Neuronal stem cell (in vitro differentiated cells): ENCODE measurements around the gene MACROD1. TPM values are rescaled to one million over a fixed set of nuclear protein-coding genes. Genes with fewer than 3 reads are reported as not detected.

Experiments used
- DNase-seq: peaks from one replicate; pipeline ENCODE4 v3.0.0-alpha.2; 2013; ENCODE audit warnings: low spot score
- H2AFZ ChIP-seq: one replicate; pipeline ENCODE4 v1.6.1; 2013; ENCODE audit warnings: mild to moderate bottlenecking, low read length, inconsistent platforms
- H2AK5ac ChIP-seq: 2 replicates; pipeline ENCODE4 v1.6.1; 2013; ENCODE audit warnings: low read depth, mild to moderate bottlenecking, inconsistent platforms, low read length, moderate library complexity, mixed read lengths
- H2BK120ac ChIP-seq: 2 replicates; pipeline ENCODE4 v1.6.1; 2013; ENCODE audit warnings: low read depth, mild to moderate bottlenecking, inconsistent platforms, low read length, moderate library complexity, mixed read lengths
- H2BK12ac ChIP-seq: one replicate; pipeline ENCODE4 v1.6.1; 2013; ENCODE audit warnings: low read length, inconsistent platforms
- H2BK15ac ChIP-seq: 2 replicates; pipeline ENCODE4 v1.6.1; 2013; ENCODE audit warnings: mild to moderate bottlenecking, low read length, inconsistent platforms, mixed read lengths
- H2BK5ac ChIP-seq: one replicate; pipeline ENCODE4 v1.6.1; 2013; ENCODE audit warnings: inconsistent platforms, mild to moderate bottlenecking, low read length, moderate library complexity
- H3K14ac ChIP-seq: one replicate; pipeline ENCODE4 v1.6.1; 2013; ENCODE audit warnings: low read length, inconsistent platforms
- H3K18ac ChIP-seq: 2 replicates; pipeline ENCODE4 v1.6.1; 2013; ENCODE audit warnings: low read length, inconsistent platforms
- H3K23ac ChIP-seq: 2 replicates; pipeline ENCODE4 v1.6.1; 2013; ENCODE audit warnings: low read depth, mild to moderate bottlenecking, mixed read lengths, low read length, inconsistent platforms; ENCODE audit not compliant: poor library complexity
- H3K27ac ChIP-seq: replicated peaks from 3 replicates; pipeline ENCODE4 v1.5.1; 2013; ENCODE audit warnings: low read length, inconsistent platforms
- H3K27me3 ChIP-seq, 3 experiments: 2 replicates each; pipeline ENCODE4 v1.6.1; 2013; ENCODE audit warnings: low read length in 3 of 3, mild to moderate bottlenecking in 2 of 3, inconsistent platforms in 1 of 3, low read depth in 1 of 3, mixed read lengths in 1 of 3, moderate library complexity in 1 of 3; ENCODE audit not compliant: control insufficient read depth in 3 of 3, insufficient read depth in 3 of 3
- H3K36me3 ChIP-seq, 2 donors: replicated peaks in 1 of 2; 2 replicates each; pipeline ENCODE4 v1.6.1; 2013; ENCODE audit warnings: low read length in 2 of 2; ENCODE audit not compliant: control insufficient read depth in 2 of 2, insufficient read depth in 2 of 2
- H3K4ac ChIP-seq: 2 replicates; pipeline ENCODE4 v1.6.1; 2013; ENCODE audit warnings: inconsistent platforms, mild to moderate bottlenecking, low read length, moderate library complexity
- H3K4me1 ChIP-seq, 2 donors: 1 replicate in 1 of 2; 2 replicates in 1 of 2; pipeline ENCODE4 v1.6.1; 2013; ENCODE audit warnings: low read length in 2 of 2, low read depth in 1 of 2; ENCODE audit not compliant: control insufficient read depth in 2 of 2, insufficient read depth in 1 of 2
- H3K4me2 ChIP-seq: one replicate; pipeline ENCODE4 v1.6.1; 2013; ENCODE audit warnings: mild to moderate bottlenecking, low read length, inconsistent platforms; ENCODE audit not compliant: insufficient read depth, poor library complexity, severe bottlenecking
- H3K4me3 ChIP-seq, 2 donors: 2 replicates each; pipeline ENCODE4 v1.5.1; 2013; ENCODE audit warnings: low read length in 2 of 2, mild to moderate bottlenecking in 2 of 2, inconsistent platforms in 1 of 2, moderate library complexity in 1 of 2
- H3K79me1 ChIP-seq: one replicate; pipeline ENCODE4 v1.6.1; 2013; ENCODE audit warnings: low read depth, mild to moderate bottlenecking, inconsistent platforms, low read length, moderate library complexity
- H3K9ac ChIP-seq: one replicate; pipeline ENCODE4 v1.6.1; 2013; ENCODE audit warnings: mild to moderate bottlenecking, low read depth, low read length, inconsistent platforms; ENCODE audit not compliant: poor library complexity
- H3K9me3 ChIP-seq, 2 donors: replicated peaks in 1 of 2; 2 replicates each; pipeline versions ENCODE3 to v1.6.1; 2013; ENCODE audit warnings: low read length in 2 of 2, mild to moderate bottlenecking in 2 of 2, inconsistent platforms in 1 of 2, low read depth in 1 of 2, mixed read lengths in 1 of 2, moderate library complexity in 1 of 2; ENCODE audit not compliant: control insufficient read depth in 2 of 2, insufficient read depth in 1 of 2
- H4K8ac ChIP-seq: one replicate; pipeline ENCODE4 v1.6.1; 2013; ENCODE audit warnings: low read depth, mild to moderate bottlenecking, inconsistent platforms, low read length, moderate library complexity
- H4K91ac ChIP-seq: one replicate; pipeline ENCODE4 v1.6.1; 2013; ENCODE audit warnings: low read length, low read depth, mild to moderate bottlenecking, inconsistent platforms; ENCODE audit not compliant: poor library complexity
- WGBS, 2 donors: extraction: QIAGEN DNeasy Blood & Tissue Kit; methylation state at CpG; one replicate each; pipeline ENCODE4 v1.1.7; 2013; ENCODE audit warnings: missing lambda C conversion rate in 2 of 2, mixed read lengths in 1 of 2; ENCODE audit not compliant: insufficient read length in 2 of 2, insufficient replicate concordance in 1 of 2; ENCODE audit errors: extremely low coverage in 2 of 2; 5-methylcytosine and 5-hydroxymethylcytosine counted together
- polyA plus RNA-seq, 2 experiments: library from polyadenylated mRNA; stranded (reverse); fragments of 200-250 nt; gene quantifications; one replicate each; pipeline ENCODE4 v1.2.3, GENCODE V29; 2013

The MACROD1 gene
- 20.5 TPM for polyA plus RNA-seq (2013, experiment 1 of 2)
- polyA plus RNA-seq (2013, experiment 2 of 2), result 20.6 TPM

- H3K79me1 ChIP-seq, result peaks cover 2% of the 10 kb centered on the region
- H3K18ac ChIP-seq, result peak within 1 kb of the TSS; percentile 98
- H2AK5ac ChIP-seq, result peak within 1 kb of the TSS; percentile 79
- peak within 1 kb of the TSS; percentile 85 for H3K4me3 ChIP-seq
- H2BK120ac ChIP-seq, result no peak within 1 kb of the TSS
- peak within 1 kb of the TSS; percentile 87 for H3K9ac ChIP-seq
- peak within 1 kb of the TSS; percentile 85 for H3K4me2 ChIP-seq
- peak within 1 kb of the TSS; percentile 69 for H2BK5ac ChIP-seq
- H2BK15ac ChIP-seq, result peak within 1 kb of the TSS; percentile 86
- peak within 1 kb of the TSS; percentile 24 for H3K4ac ChIP-seq
- peak within 1 kb of the TSS; percentile 6 for H2BK12ac ChIP-seq
- no CpG with 5 or more reads among the region's 92 CpGs for WGBS, 2 donors
- no peaks in the 10 kb centered on the region for H3K9me3 ChIP-seq
- H3K36me3 ChIP-seq, result no peaks in the 10 kb centered on the region
- H3K14ac ChIP-seq, result peak within 1 kb of the TSS; percentile 90
- H2AFZ ChIP-seq, result peak within 1 kb of the TSS; percentile 100
- no peak within 1 kb of the TSS for H4K8ac ChIP-seq
- no peaks in the 10 kb centered on the region for H3K27me3 ChIP-seq
- H3K27ac ChIP-seq, result no peak within 1 kb of the TSS
- peak; percentile 68 for DNase-seq
- H4K91ac ChIP-seq, result peak within 1 kb of the TSS; percentile 62
- peak within 1 kb of the TSS; percentile 44 for H3K23ac ChIP-seq
- H3K4me1 ChIP-seq, result peaks cover 8 to 12% of the 10 kb centered on the region in 2 donors
Observed at GRCh38 chr11:64165842-64166635, at the start of gene MACROD1. MACROD1 (minus strand) TSS chr11:64166113; CDS start chr11:64165994, 119 bp downstream.

GRCh38 chr11:64211181-64211872 is 45.4 kb upstream of the MACROD1 start:
- H2AFZ ChIP-seq, result no peak overlapping the region
- H3K4ac ChIP-seq, result no peak overlapping the region
- H3K4me2 ChIP-seq, result no peak overlapping the region
- peaks cover 0 to 1% of the 10 kb centered on the region in 2 donors for H3K9me3 ChIP-seq
- no peak overlapping the region for H2BK12ac ChIP-seq
- no peaks in the 10 kb centered on the region for H3K27me3 ChIP-seq
- H3K9ac ChIP-seq, result no peak overlapping the region
- no peak overlapping the region for H2BK5ac ChIP-seq
- peaks cover 2% of the 10 kb centered on the region for H3K79me1 ChIP-seq
- H2BK15ac ChIP-seq, result no peak overlapping the region
- H3K4me1 ChIP-seq, result peaks cover 0 to 11% of the 10 kb centered on the region in 2 donors
- peaks cover 9 to 16% of the 10 kb centered on the region in 2 donors for H3K36me3 ChIP-seq
- no peak for DNase-seq
- H3K14ac ChIP-seq, result no peak overlapping the region
- no CpG with 5 or more reads among the region's 30 CpGs for WGBS, 2 donors
- no peak overlapping the region for H3K23ac ChIP-seq
- no peak overlapping the region for H3K27ac ChIP-seq
- H2BK120ac ChIP-seq, result no peak overlapping the region
- H4K91ac ChIP-seq, result no peak overlapping the region
- no peak overlapping the region for H2AK5ac ChIP-seq
- no peak overlapping the region for H3K18ac ChIP-seq
- no peak overlapping the region for H4K8ac ChIP-seq
- no peak overlapping the region for H3K4me3 ChIP-seq

- Histone ChIP-seq H2AK5ac (no peak overlapping the region), H3K4me1 (peaks cover 0 to 11% of the 10 kb centered on the region in 2 donors), H2BK15ac (peak overlapping the region; percentile 16), H2BK12ac (no peak overlapping the region), H3K4me3 (no peak overlapping the region), H2AFZ (no peak overlapping the region), H3K9ac (no peak overlapping the region), H3K9me3 (peaks cover 0 to 1% of the 10 kb centered on the region in 2 donors), H3K79me1 (peaks cover 2% of the 10 kb centered on the region), H3K4ac (no peak overlapping the region), H4K8ac (no peak overlapping the region), H3K4me2 (no peak overlapping the region), H3K36me3 (peaks cover 18 to 23% of the 10 kb centered on the region in 2 donors), H3K18ac (no peak overlapping the region), H4K91ac (no peak overlapping the region), H3K14ac (peak overlapping the region; percentile 56), H3K27me3 (no peaks in the 10 kb centered on the region), H3K23ac (no peak overlapping the region), H2BK5ac (no peak overlapping the region), H2BK120ac (no peak overlapping the region), H3K27ac (no peak overlapping the region)
- no peak for DNase-seq
- WGBS, 2 donors, result no CpG with 5 or more reads among the region's 24 CpGs
Observed at GRCh38 chr11:64210301-64211020, 44.5 kb upstream of the MACROD1 start.
